Measurements from ENCODE around the gene GRIA3.
"Not testable (repeated sequence)": the region's sequence is repeated elsewhere in the genome, so short reads cannot be mapped to it uniquely, and the experiment has no call there.

The GRIA3 gene

GRCh38 chrX:123468481-123468880 lies 284.4 kb downstream of the GRIA3 start:
- no peak for DNase-seq (ENCODE audit: low read depth)

DNA sequence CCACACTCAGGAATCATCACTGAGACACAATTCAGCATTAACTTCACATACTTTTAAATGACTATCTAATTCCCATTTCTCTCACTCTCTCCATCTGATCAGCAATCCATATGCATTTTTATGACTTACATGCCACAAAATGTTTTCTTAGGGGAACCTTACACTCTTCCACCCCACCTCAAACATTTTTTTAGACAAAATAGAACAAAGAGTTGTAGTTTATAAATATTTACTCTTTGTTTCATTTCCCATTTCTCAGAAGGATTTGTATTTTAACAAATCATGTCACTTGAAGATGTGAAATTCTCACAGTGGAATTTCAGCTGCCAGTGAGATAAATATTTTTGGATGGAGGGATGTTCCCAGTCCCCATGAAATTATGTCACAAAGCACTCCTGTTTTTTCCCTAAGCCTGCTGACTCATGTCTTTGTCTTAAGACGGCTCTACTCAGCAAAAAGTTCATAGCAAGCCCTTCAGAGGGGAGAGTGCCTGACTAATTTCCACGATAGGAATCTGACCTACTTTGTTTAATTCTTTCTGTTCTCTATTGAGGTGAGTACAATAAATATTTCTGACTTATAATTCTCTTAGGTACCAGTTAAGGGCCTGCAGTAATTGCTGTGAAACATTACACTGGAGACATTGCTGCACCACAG lies 291.1 kb downstream of the GRIA3 start:
- DNase-seq (ENCODE audit: low read depth) = no peak

DNA sequence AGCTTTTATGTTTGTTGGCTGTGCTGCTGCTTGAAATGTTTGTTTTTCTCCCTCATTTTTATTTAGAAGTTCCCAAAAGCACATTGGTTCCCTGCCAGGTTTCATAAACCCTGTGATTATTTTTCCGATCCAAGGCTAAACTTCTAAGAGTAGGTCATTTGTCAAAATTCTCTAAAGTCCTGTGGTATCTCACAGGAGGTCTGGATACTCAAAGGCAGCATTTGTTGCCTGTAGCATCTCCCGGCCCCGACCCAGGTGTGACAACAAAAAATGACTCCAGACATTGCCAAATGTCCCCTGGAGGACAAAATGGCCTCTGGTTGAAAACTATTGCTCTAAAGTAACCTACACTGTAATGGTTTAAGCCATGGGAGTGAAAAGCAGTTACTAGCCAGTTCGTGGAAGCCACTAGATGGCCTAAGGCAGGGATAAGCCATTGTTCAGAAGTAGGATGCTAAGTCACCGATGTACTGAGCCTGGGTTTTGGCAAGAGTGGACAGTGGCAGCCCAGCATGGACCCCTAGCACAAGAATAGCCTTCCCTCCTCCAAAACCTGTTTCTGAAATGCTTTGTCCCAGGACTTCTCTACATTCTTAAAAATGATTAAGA lies 292.6 kb downstream of the GRIA3 start:
- DNase-seq (ENCODE audit: low read depth) = no peak

DNA sequence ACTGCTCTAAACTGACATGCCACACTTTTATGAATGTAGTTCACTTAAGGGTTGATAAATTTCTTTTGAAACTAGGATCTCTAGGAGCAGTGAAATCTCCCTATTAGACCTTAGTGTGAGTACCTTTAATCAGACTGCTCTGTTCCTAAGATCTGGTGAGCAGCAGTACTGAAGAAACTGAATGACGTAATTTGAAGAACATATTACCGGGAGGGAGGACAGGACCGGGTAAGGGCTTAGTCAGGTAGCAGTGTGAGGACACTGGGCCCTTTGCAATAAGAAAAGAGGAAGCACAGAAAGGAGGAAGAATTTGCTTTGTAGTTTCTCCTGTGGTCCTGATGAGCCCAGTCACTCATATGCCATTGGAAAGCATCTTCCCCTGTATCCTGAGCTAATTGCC lies 293.6 kb downstream of the GRIA3 start:
- DNase-seq (ENCODE audit: low read depth) = no peak

DNA sequence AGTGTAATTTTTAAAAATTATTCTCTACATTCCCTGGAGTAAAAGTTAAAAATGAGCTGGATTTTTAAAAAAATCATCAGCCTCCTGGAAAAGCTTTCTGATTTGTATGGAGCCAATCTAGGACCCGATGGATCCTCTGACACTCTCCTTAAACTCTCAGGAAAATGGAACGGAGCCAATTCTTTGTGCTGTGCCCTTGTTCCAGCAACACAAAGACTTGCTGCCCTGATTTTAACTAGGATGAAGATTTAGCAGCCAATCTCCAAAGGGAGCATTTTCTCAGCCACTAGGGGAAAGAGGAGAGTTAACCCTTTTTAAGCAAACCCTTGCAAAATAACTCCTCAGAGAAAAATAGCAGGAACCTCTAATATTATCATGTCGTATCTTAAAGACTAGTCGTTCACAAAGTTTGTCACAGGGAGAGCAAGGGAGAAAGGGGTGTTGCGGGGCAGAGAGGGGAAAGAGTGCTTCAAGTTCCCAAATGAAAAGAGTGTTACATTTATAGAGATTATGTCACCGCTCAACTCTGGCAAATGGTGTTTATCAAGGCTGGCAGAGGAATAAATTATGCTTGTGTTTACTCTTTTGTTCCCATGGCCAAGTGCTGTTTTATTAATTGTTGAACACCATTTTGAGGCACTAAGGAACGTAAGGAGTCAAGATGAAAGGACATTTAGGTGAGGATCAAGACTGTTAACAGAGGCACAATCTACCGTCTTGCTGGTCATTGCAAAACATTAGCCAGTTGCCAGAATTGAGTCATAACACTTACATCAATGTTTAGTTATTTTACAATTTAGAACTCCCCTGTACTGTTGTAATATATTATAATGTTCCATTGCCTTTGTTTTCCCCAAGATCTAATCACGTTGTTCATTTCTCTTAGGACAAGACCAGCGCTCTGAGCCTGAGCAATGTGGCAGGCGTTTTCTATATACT lies 298.1 kb downstream of the GRIA3 start:
- DNase-seq (ENCODE audit: low read depth) = no peak

DNA sequence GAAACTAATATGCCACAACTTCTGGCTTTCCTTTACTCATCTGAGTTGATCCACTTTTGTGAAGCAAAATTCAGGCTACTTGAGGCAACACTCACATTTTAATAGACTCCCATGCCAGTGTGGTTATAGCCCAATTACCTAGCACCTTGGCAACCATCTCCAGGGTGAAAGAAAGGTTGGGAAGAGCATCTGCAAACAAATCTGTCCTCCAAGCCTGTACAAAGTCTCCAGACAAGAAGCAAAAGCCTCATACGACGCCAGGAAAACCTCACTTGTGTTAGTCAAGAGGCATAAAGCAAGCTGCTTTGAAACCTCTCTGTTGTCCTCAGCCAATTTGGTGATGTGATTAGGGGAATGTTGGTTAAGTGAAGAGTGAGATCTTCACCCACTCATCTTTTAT lies 302.2 kb downstream of the GRIA3 start:
- no peak for DNase-seq (ENCODE audit: low read depth)

- no peak for DNase-seq (ENCODE audit: low read depth)
These were observed 303.2 kb downstream of the GRIA3 start for GRCh38 chrX:123487236-123487635.

GRCh38 chrX:123487669-123488068 lies 303.6 kb downstream of the GRIA3 start:
- DNase-seq (ENCODE audit: low read depth) = no peak

GRCh38 chrX:123489011-123489410 lies 304.9 kb downstream of the GRIA3 start:
- no peak for DNase-seq (ENCODE audit: low read depth)

DNA sequence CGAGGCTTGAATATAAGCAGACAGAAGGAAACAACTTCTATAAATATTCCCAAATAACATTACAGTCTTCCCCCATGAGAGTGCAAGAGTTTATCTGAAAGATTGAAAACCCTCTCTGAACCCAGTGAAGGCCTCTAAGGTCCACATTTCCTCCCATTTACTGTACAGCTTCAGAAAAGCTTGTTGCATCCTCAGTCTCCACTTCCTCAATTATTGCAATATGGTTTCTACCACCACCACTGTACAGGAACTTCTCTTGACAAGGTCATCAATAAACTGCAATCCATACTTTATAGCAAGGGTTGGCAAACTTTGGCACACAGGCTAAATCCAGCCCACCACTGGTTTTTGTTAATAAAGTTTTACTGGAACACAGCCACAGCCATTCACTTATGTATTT lies 309.8 kb downstream of the GRIA3 start:
- no peak for DNase-seq (ENCODE audit: low read depth)

- DNase-seq (ENCODE audit: low read depth) = no peak
These were observed 315.7 kb downstream of the GRIA3 start for GRCh38 chrX:123499787-123500186.

DNA sequence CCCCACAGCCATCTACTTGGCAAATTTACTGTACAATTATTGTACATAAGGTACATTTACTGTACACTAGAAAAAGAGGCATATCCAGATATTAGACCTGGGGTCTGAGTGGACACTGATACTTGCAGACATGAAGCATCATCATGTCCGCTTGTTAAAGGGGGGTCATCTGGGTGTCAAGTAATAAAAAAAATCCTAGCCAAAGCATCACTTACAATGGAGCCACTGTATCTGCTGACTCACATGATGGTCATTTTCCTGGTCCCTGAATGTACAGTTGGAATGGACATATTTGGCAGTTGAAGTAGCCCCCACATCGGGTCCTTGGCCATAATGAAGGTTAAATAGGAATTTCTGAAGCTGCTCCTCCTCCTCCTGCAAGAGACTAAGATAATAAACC lies 320.0 kb downstream of the GRIA3 start:
- no peak for DNase-seq (ENCODE audit: low read depth)

GRCh38 chrX:123504630-123505270 lies 320.7 kb downstream of the GRIA3 start:
- no peak for DNase-seq (ENCODE audit: low read depth)

DNA sequence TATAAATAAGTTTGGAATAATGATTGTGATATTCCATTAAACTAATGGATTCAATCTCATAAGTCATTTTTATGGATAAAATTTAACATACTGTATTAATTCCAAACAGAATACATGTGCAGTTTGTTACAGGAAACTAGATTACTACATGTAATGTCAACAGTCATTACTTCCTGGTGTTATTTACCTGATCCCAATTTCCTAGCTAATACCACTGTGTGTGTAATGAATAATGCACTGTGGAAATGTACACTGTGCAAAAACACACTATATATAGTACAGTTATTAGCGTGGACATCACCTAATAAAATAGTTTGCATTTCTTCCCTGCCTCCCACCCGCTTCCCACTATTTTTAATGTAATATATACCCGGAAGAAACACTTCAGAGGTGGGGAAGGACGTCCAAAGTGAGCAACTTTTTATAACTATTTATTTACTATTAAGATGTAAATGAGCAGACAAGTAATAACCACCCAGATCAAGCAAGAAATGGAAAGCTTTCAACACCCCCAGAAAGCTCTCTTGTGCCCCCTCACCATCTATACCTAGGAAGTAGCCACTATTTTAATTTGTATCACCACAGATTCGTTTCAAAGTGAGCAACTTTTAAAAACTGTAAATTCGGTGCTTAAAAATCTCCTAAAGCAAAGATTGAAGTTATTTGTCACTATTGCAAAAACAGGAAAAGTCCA lies 329.7 kb downstream of the GRIA3 start:
- no peak for DNase-seq (ENCODE audit: low read depth)

- DNase-seq (ENCODE audit: low read depth) = not testable (repeated sequence)
These were observed 330.2 kb downstream of the GRIA3 start for GRCh38 chrX:123514279-123514640.

GRCh38 chrX:123518791-123519190 lies 334.7 kb downstream of the GRIA3 start:
- DNase-seq (ENCODE audit: low read depth) = no peak

DNA sequence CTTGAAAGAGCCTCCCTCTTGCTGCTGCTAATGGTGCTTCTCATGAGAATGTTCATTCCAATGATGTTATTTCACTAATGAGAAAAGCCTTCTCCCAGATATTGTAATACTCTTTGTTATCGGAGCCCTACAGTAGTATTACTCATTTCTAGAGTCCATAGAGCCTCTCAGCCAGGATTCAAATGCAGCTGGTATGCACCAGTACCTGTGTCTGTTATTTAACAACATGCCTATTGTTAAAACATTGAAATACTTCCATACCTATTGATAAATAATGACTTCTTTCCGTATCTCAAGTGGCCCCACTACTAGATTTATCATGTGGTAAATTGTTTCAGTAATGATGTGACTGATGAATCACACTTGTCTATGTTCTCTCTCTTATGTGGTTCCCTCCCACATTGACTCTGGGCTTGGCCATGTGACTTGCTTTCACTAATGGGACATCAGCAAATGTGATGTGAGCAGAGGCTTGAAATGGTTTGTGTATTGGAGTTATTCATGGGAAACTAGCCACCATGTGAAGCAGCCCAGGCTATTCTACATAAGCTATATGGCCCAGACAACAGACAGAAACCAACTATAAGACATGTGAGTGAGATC lies 341.1 kb downstream of the GRIA3 start:
- no peak for DNase-seq (ENCODE audit: low read depth)

DNA sequence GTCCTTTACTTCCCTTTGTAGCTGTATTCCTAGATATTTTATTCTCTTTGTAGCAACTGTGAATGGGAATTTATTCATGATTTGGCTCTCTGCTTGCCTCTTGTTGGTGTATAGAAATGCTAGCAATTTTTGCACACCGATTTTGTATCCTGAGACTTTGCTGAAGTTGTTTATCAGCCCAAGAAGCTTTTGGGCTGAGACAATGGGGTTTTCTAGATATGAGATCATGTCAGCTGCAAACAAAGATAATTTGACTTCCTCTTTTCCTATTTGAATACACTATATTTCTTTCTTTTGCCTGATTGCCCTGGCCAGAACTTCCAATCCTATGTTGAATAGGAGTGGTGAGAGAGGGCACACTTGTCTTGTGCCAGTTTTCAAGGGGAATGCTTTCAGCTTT lies 346.6 kb downstream of the GRIA3 start:
- DNase-seq (ENCODE audit: low read depth) = not testable (repeated sequence)

All from activated T-cell treated with anti-CD3 and anti-CD28 coated beads for 24 hours (primary cell).